ENCODE measurements around the gene THOC1. TPM values are rescaled to one million over a fixed set of nuclear protein-coding genes. Genes with fewer than 3 reads are reported as not detected.
"Not testable (repeated sequence)": the region's sequence is repeated elsewhere in the genome, so short reads cannot be mapped to it uniquely, and the experiment has no call there.

THOC1 gene
- total RNA-seq, 2 donors from 2014 or later = 29.0 to 35.8 TPM

GRCh38 chr18:310042-310441, 42.2 kb upstream of the THOC1 start:
- no peak overlapping the region for H3K27ac ChIP-seq
- intact Hi-C loops (cut with DNase I) = no loop called here
- TF ChIP-seq CTCF (IDR thresholded peaks at IDR 0.05) = no peak
- TF ChIP-seq POLR2AphosphoS5 (IDR thresholded peaks at IDR 0.05) = no peak
- TF ChIP-seq POLR2A (IDR thresholded peaks at IDR 0.05) = no peak
- no peaks in the 10 kb centered on the region for H3K27me3 ChIP-seq (replicated peaks; ENCODE audit: insufficient read depth)
- no peaks in the 10 kb centered on the region for H3K4me1 ChIP-seq (replicated peaks)
- no peak for DNase-seq (ENCODE audit: low spot score)
- H3K36me3 ChIP-seq = no peaks in the 10 kb centered on the region
- no peaks in the 10 kb centered on the region for H3K9me3 ChIP-seq
- no peak overlapping the region for H3K4me3 ChIP-seq

GRCh38 chr18:308086-308485, 40.2 kb upstream of the THOC1 start:
- H3K9me3 ChIP-seq; H3K4me1 ChIP-seq (replicated peaks); DNase-seq (ENCODE audit: low spot score); H3K27ac ChIP-seq; H3K36me3 ChIP-seq; H3K27me3 ChIP-seq (replicated peaks; ENCODE audit: insufficient read depth); intact Hi-C loops (cut with DNase I); H3K4me3 ChIP-seq: not testable (repeated sequence)
- 79% methylated on average over 4 of the region's 4 CpGs for WGBS

GRCh38 chr18:306608-307255, 38.9 kb upstream of the THOC1 start:
- no peak for TF ChIP-seq POLR2AphosphoS5 (IDR thresholded peaks at IDR 0.05)
- TF ChIP-seq POLR2A (IDR thresholded peaks at IDR 0.05) = no peak
- no peak for TF ChIP-seq CTCF (IDR thresholded peaks at IDR 0.05)
- no peak overlapping the region for H3K27ac ChIP-seq
- no peaks in the 10 kb centered on the region for H3K4me1 ChIP-seq (replicated peaks)
- no peaks in the 10 kb centered on the region for H3K9me3 ChIP-seq
- 80% methylated on average over 7 of the region's 7 CpGs for WGBS
- no peaks in the 10 kb centered on the region for H3K36me3 ChIP-seq
- H3K4me3 ChIP-seq = no peak overlapping the region
- DNase-seq (ENCODE audit: low spot score) = no peak
- no peaks in the 10 kb centered on the region for H3K27me3 ChIP-seq (replicated peaks; ENCODE audit: insufficient read depth)
- intact Hi-C loops (cut with DNase I) = no loop called here

- Histone ChIP-seq H3K4me1 (replicated peaks) (no peaks in the 10 kb centered on the region), H3K27me3 (replicated peaks; ENCODE audit: insufficient read depth) (no peaks in the 10 kb centered on the region), H3K27ac (no peak overlapping the region), H3K4me3 (no peak overlapping the region), H3K9me3 (no peaks in the 10 kb centered on the region), H3K36me3 (no peaks in the 10 kb centered on the region)
- intact Hi-C loops (cut with DNase I) = no loop called here
- no peak for TF ChIP-seq CTCF (IDR thresholded peaks at IDR 0.05)
- no peak for TF ChIP-seq POLR2AphosphoS5 (IDR thresholded peaks at IDR 0.05)
- no peak for TF ChIP-seq POLR2A (IDR thresholded peaks at IDR 0.05)
- DNase-seq (ENCODE audit: low spot score) = no peak
- 51% methylated on average over 6 of the region's 6 CpGs for WGBS
Observed at GRCh38 chr18:305003-305501, 37.2 kb upstream of the THOC1 start.

- H3K4me3 ChIP-seq = no peak overlapping the region
- no peaks in the 10 kb centered on the region for H3K36me3 ChIP-seq
- no peak for TF ChIP-seq CTCF (IDR thresholded peaks at IDR 0.05)
- intact Hi-C loops (cut with DNase I) = no loop called here
- no peaks in the 10 kb centered on the region for H3K9me3 ChIP-seq
- H3K4me1 ChIP-seq (replicated peaks) = no peaks in the 10 kb centered on the region
- H3K27me3 ChIP-seq (replicated peaks; ENCODE audit: insufficient read depth) = no peaks in the 10 kb centered on the region
- H3K27ac ChIP-seq = no peak overlapping the region
- DNase-seq (ENCODE audit: low spot score) = no peak
- WGBS = 67% methylated on average over 2 of the region's 2 CpGs
Observed at GRCh38 chr18:303607-304006, 35.8 kb upstream of the THOC1 start.

All from prostate gland (tissue), 2 donors.